Endothelial cell (in vitro differentiated cells): ENCODE data around the gene RNF135. TPM values are rescaled to one million over a fixed set of nuclear protein-coding genes. Genes with fewer than 3 reads are reported as not detected.
"Not testable (repeated sequence)": the region's sequence is repeated elsewhere in the genome, so short reads cannot be mapped to it uniquely, and the experiment has no call there.

Experiments
- DNase-seq: peaks from one replicate; pipeline ENCODE4 v3.0.0; 2021; ENCODE audit warnings: low spot score
- H3K27ac Mint-ChIP-seq: one replicate; pipeline ENCODE4 v1.8.0; 2021; ENCODE audit warnings: mixed read lengths, inconsistent platforms; ENCODE audit not compliant: unreplicated experiment
- H3K27me3 Mint-ChIP-seq: one replicate; pipeline ENCODE4 v1.8.0; 2021; ENCODE audit warnings: mild to moderate bottlenecking, moderate library complexity, mixed read lengths, inconsistent platforms; ENCODE audit not compliant: unreplicated experiment
- H3K36me3 Mint-ChIP-seq: one replicate; pipeline ENCODE4 v1.8.0; 2021; ENCODE audit warnings: mild to moderate bottlenecking, low read depth, mixed read lengths, inconsistent platforms; ENCODE audit not compliant: unreplicated experiment
- H3K4me1 Mint-ChIP-seq: one replicate; pipeline ENCODE4 v1.8.0; 2021; ENCODE audit warnings: mild to moderate bottlenecking, mixed read lengths, inconsistent platforms; ENCODE audit not compliant: unreplicated experiment
- H3K4me3 Mint-ChIP-seq: one replicate; pipeline ENCODE4 v1.8.0; 2021; ENCODE audit warnings: mild to moderate bottlenecking, mixed read lengths, inconsistent platforms; ENCODE audit not compliant: unreplicated experiment
- H3K9me3 Mint-ChIP-seq: one replicate; pipeline ENCODE4 v1.8.0; 2021; ENCODE audit warnings: mixed read lengths, inconsistent platforms; ENCODE audit not compliant: unreplicated experiment
- total RNA-seq: library from RNA; stranded (reverse); fragmentation: NEBNext Ultra II Directional; extraction: Animal tissue kit (Norgen Biotek cat#: 25700); gene quantifications from one replicate; pipeline ENCODE4 v1.2.1, GENCODE V29; 2021; ENCODE audit not compliant: unreplicated experiment
- TF ChIP-seq, protein P1 (sequence below): fragments of 200-600 bp; sonication (generic); IDR thresholded peaks from one replicate; pipeline ENCODE4 v1.5.0; 2021; ENCODE audit warnings: antibody characterized with exemption; ENCODE audit not compliant: unreplicated experiment

RNF135 gene
- total RNA-seq, 1 donor from 2014 or later: 14.6 TPM

DNA sequence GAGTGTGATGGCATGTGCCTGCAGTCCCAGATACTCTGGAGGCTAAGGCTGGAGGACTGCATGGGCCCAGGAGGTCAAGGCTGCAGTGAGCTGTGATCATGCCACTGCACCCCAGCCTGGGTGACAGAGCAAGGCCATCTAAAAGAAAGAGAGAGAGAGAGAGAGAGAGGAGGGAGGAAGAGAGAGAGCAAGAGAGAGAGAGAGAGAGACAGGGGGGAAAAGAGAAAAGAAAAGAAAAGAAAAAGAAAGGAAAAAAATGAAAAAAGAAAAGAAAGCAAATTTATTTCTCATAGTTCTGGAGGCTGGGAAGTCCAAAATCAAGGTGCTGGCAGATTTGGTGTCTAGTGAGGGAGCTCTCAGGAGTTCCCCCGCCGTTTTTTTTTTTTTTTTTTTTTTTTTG is 33.3 kb downstream of the RNF135 start:
- Mint-ChIP-seq H3K36me3 (peaks cover 10% of the 10 kb centered on the region), H3K27ac (no peak overlapping the region), H3K4me3 (no peak overlapping the region), H3K4me1 (peaks cover 9% of the 10 kb centered on the region), H3K9me3 (no peaks in the 10 kb centered on the region), H3K27me3 (peaks cover 4% of the 10 kb centered on the region)
- TF ChIP-seq, protein P1, sequence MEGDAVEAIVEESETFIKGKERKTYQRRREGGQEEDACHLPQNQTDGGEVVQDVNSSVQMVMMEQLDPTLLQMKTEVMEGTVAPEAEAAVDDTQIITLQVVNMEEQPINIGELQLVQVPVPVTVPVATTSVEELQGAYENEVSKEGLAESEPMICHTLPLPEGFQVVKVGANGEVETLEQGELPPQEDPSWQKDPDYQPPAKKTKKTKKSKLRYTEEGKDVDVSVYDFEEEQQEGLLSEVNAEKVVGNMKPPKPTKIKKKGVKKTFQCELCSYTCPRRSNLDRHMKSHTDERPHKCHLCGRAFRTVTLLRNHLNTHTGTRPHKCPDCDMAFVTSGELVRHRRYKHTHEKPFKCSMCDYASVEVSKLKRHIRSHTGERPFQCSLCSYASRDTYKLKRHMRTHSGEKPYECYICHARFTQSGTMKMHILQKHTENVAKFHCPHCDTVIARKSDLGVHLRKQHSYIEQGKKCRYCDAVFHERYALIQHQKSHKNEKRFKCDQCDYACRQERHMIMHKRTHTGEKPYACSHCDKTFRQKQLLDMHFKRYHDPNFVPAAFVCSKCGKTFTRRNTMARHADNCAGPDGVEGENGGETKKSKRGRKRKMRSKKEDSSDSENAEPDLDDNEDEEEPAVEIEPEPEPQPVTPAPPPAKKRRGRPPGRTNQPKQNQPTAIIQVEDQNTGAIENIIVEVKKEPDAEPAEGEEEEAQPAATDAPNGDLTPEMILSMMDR: no peak
- DNase-seq: no peak

DNA sequence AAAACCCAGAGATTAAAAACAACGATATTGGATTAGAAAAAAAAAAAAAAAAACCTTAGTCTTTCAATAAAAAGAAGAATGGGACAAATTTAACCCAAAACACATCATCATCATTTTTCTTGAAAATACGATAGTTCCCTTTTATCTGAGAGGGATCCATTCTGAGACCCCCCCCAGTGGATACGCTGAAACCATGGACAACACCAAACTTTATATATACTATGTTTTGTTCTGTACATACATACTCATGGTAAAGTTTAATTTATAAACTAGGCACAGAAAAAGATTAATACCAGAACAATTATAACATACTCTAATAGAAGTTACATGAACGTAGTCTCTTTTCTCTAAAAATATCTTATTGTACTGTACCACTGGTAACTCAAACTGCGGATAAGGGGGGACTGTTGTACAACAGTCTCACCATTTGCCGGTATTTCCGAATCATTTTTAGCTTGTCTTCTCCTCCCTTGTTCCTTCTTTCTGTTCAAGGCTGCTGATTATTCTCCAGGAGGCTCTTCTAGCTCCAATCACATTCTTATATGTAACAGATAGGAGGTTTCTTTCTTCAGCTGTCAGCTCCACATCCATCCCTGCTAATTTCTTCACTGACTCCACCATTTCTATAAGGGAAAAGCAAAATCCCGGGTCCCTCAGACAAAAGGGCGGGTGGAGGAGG is 37.0 kb downstream of the RNF135 start:
- no peak for DNase-seq
- peaks cover 11% of the 10 kb centered on the region for H3K4me1 Mint-ChIP-seq
- H3K9me3 Mint-ChIP-seq: no peaks in the 10 kb centered on the region
- peaks cover 6% of the 10 kb centered on the region for H3K27me3 Mint-ChIP-seq
- H3K27ac Mint-ChIP-seq: no peak overlapping the region
- H3K36me3 Mint-ChIP-seq: peaks cover 5% of the 10 kb centered on the region
- TF ChIP-seq, protein P1: no peak
- H3K4me3 Mint-ChIP-seq: peak overlapping the region; percentile 73

DNA sequence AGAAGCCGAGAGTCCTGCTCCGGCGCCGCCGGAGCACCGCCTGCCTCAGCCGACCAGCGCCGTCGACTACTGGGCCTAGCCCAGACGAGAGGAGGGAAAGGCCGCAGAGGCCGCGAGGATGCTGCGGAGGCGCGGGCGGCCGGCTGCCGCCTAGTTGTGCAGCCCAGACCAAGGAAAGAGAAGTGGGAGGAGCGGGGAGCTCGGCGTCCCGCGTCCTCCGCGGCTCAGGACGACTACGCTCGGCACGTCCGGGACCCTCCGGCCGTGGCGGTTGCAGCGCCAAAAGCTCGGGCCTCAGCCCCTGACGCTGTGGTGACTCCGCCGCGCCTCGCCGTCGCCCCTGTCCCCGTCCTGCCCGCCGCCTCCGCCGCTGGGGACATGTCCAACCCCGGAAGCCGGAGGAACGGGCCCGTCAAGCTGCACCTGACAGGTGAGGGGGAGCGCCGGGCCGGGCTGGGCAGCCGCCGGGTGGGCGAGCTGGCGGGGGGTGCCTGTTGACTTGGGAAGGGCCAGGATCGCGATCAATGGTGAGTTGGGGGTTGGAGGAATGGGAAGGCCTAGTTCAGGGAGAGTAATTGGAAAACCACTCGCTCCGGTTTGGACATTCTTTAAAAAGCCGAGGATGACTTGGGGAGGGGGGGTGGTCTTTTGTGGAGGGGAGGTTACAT is 37.7 kb downstream of the RNF135 start:
- Mint-ChIP-seq H3K27ac (no peak overlapping the region), H3K4me1 (peaks cover 11% of the 10 kb centered on the region), H3K27me3 (peaks cover 6% of the 10 kb centered on the region)

DNA sequence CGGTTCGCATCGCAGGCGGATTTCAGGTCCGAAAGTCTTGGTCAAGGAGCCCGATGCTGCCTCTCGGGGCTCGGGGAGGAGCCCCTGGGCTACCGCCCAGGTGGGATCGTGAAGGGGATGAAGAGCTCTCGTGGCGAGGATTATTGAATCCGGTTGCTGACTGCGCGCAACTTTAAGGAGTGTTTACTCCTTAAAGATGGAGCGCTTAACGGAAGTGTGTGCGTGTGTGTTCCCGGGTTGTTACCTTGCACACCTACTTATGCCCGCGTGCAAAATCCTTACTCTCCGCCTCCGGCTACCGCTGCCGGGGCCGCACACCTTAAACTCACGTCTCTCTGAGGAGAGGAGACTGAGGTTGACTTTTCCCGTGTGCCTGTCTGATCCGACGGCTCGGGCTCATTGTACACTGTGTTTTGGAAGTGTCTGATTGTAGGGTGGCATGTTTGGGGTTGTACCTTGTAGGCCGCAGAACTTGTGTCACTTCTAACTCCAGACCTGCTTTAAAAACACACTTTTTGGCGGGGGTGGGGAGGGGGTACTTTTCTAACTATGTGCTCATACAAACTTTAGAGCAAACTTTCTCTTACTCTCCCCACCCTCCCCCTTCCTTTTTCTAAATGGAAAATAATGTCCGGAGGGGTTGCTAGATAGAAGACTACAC is 38.3 kb downstream of the RNF135 start:
- not testable (repeated sequence) for H3K27ac Mint-ChIP-seq, H3K36me3 Mint-ChIP-seq, H3K27me3 Mint-ChIP-seq, H3K9me3 Mint-ChIP-seq, DNase-seq
- peak overlapping the region; percentile 91 for H3K4me3 Mint-ChIP-seq
- peaks cover 11% of the 10 kb centered on the region for H3K4me1 Mint-ChIP-seq

More for the DNA sequence above, 37.7 kb downstream of the RNF135 start:
- no peaks in the 10 kb centered on the region for H3K9me3 Mint-ChIP-seq
- TF ChIP-seq, protein P1: no peak
- peak; percentile 64 for DNase-seq
- H3K36me3 Mint-ChIP-seq: peaks cover 4% of the 10 kb centered on the region
- peak overlapping the region; percentile 91 for H3K4me3 Mint-ChIP-seq

DNA sequence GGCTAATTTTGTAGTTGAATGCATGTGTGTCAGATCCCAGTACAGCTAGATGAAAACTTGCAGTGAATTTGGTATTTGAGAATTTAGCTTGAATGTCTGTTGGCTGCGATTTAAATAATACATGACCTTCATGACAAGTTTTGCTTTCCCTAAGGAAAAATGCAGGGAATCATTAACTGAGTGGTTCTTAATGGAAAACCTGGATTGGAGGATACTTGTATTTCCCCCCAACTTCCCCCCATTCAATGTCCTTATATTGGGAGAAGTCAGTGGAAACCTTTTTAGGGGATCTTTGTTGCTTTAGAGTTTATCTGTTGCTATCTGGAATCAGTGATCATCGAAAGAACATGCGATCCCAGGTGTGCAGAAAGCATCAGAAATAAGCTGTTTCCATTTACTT is 39.2 kb downstream of the RNF135 start:
- DNase-seq, H3K36me3 Mint-ChIP-seq, H3K27ac Mint-ChIP-seq: not testable (repeated sequence)

More for the DNA sequence above, 39.2 kb downstream of the RNF135 start:
- H3K27me3 Mint-ChIP-seq, H3K9me3 Mint-ChIP-seq, H3K4me3 Mint-ChIP-seq: not testable (repeated sequence)
- H3K4me1 Mint-ChIP-seq: peaks cover 11% of the 10 kb centered on the region
